H1 (cell line): ENCODE data around the gene RPS6KA2. TPM values are rescaled to one million over a fixed set of nuclear protein-coding genes. Genes with fewer than 3 reads are reported as not detected.

ENCODE experiments used
- CTCF ChIA-PET: fragments of 300-600 bp; sonication (Branson Sonifier 250); formaldehyde crosslinking; loops from one replicate; lab custom pipeline; 2021; ENCODE audit not compliant: partially characterized antibody; lab: Charles Lee
- POLR2A ChIA-PET: fragments of 300-600 bp; sonication (Branson Sonifier 250); formaldehyde crosslinking; loops from one replicate; lab custom pipeline; 2021; ENCODE audit warnings: inconsistent platforms; ENCODE audit not compliant: partially characterized antibody; lab: Charles Lee
- DNase-seq, 2 experiments: peaks; one replicate each; pipeline versions ENCODE4 v3.0.0 to v3.0.0-alpha.2; 2010 to 2022; ENCODE audit warnings: low spot score in 2 of 2, low read depth in 1 of 2, mixed read lengths in 1 of 2
- FAIRE-seq: peaks from 2 replicates; lab custom pipeline; 2011; peaks lifted over from hg19 to GRCh38; lab: Jason Lieb, UNC
- H2AFZ ChIP-seq: 2 replicates; pipeline ENCODE4 v1.8.1; 2012; ENCODE audit warnings: low read length, inconsistent platforms
- H2AK5ac ChIP-seq: 2 replicates; pipeline ENCODE4 v1.6.1; 2013; ENCODE audit warnings: low read depth, low read length
- H2BK120ac ChIP-seq: replicated peaks from 2 replicates; pipeline ENCODE3; 2013; ENCODE audit warnings: low read depth, low read length, inconsistent platforms
- H2BK12ac ChIP-seq: 2 replicates; pipeline ENCODE4 v1.6.1; 2013; ENCODE audit warnings: low read depth, low read length
- H2BK15ac ChIP-seq: 2 replicates; pipeline ENCODE4 v1.6.1; 2013; ENCODE audit warnings: low read length
- H2BK20ac ChIP-seq: 2 replicates; pipeline ENCODE4 v1.6.1; 2013; ENCODE audit warnings: low read length
- H2BK5ac ChIP-seq: 2 replicates; pipeline ENCODE4 v1.6.1; 2013; ENCODE audit warnings: low read depth, low read length
- H3K14ac ChIP-seq: 2 replicates; pipeline ENCODE4 v1.6.1; 2013; ENCODE audit warnings: inconsistent platforms; ENCODE audit not compliant: insufficient read length
- H3K18ac ChIP-seq: 2 replicates; pipeline ENCODE4 v1.6.1; 2013; ENCODE audit warnings: low read length; ENCODE audit errors: extremely low read depth
- H3K23ac ChIP-seq: 2 replicates; pipeline ENCODE4 v1.6.1; 2013; ENCODE audit warnings: inconsistent platforms; ENCODE audit not compliant: insufficient read length
- H3K23me2 ChIP-seq: 2 replicates; pipeline ENCODE4 v1.6.1; 2013; ENCODE audit warnings: low read depth, low read length
- H3K27ac ChIP-seq: 2 replicates; pipeline ENCODE4 v1.6.1; 2011; ENCODE audit warnings: low read depth, low read length, inconsistent platforms
- H3K27me3 ChIP-seq, 4 experiments: replicated peaks in 1 of 4; 1 replicate in 1 of 4; 2 replicates in 3 of 4; pipeline versions ENCODE4 v1.6.1 to v1.8.1; 2011 to 2013; ENCODE audit warnings: low read length in 3 of 4, mild to moderate bottlenecking in 3 of 4, inconsistent platforms in 2 of 4, mixed read lengths in 2 of 4, moderate library complexity in 1 of 4; ENCODE audit not compliant: control insufficient read depth in 3 of 4, insufficient read depth in 3 of 4; ENCODE audit errors: extremely low read depth in 1 of 4
- H3K36me3 ChIP-seq, 4 experiments: 2 replicates each; pipeline versions ENCODE4 v1.6.1 to v1.8.1; 2011 to 2013; ENCODE audit warnings: mild to moderate bottlenecking in 4 of 4, low read length in 3 of 4, moderate library complexity in 2 of 4, control low read depth in 1 of 4, inconsistent platforms in 1 of 4; ENCODE audit not compliant: insufficient read depth in 4 of 4, control insufficient read depth in 2 of 4
- H3K4ac ChIP-seq: replicated peaks from 2 replicates; pipeline ENCODE3; 2013; ENCODE audit warnings: low read length, low read depth, mixed read lengths, inconsistent platforms; ENCODE audit not compliant: insufficient read length
- H3K4me1 ChIP-seq, 4 experiments: replicated peaks in 1 of 4; 1 replicate in 1 of 4; 2 replicates in 3 of 4; pipeline versions ENCODE4 v1.6.1 to v1.8.1; 2011 to 2013; ENCODE audit warnings: low read length in 3 of 4, inconsistent platforms in 2 of 4, mixed read lengths in 1 of 4; ENCODE audit not compliant: insufficient read depth in 4 of 4, control insufficient read depth in 3 of 4
- H3K4me2 ChIP-seq, 2 experiments: 2 replicates each; pipeline versions ENCODE4 v1.6.1 to v1.8.1; 2011 to 2013; ENCODE audit warnings: low read depth in 2 of 2, low read length in 2 of 2, control low read depth in 1 of 2, inconsistent platforms in 1 of 2, mild to moderate bottlenecking in 1 of 2; ENCODE audit not compliant: insufficient read depth in 1 of 2
- H3K4me3 ChIP-seq, 4 experiments: fragments of 200-600, 300-600 bp in 1 of 4; sonication (generic), shearing (Covaris generic), sonication (Bioruptor Twin) in 1 of 4; 2 replicates each; pipeline versions ENCODE4 v1.5.1 to v1.8.1; 2011 to 2016; ENCODE audit warnings: low read length in 4 of 4, low read depth in 3 of 4, control low read depth in 2 of 4, inconsistent platforms in 2 of 4, mild to moderate bottlenecking in 2 of 4, mixed read lengths in 1 of 4, moderate library complexity in 1 of 4; ENCODE audit not compliant: insufficient read depth in 2 of 4; ENCODE audit errors: extremely low read depth in 1 of 4
- H3K56ac ChIP-seq: replicated peaks from 2 replicates; pipeline ENCODE3; 2013; ENCODE audit warnings: low read depth, mild to moderate bottlenecking, mixed read lengths, low read length, inconsistent platforms; ENCODE audit not compliant: insufficient read length
- H3K79me1 ChIP-seq: 2 replicates; pipeline ENCODE4 v1.6.1; 2013; ENCODE audit warnings: low read depth, low read length, control low read depth
- H3K79me2 ChIP-seq, 2 experiments: 2 replicates each; pipeline versions ENCODE4 v1.6.1 to v1.8.1; 2012 to 2013; ENCODE audit warnings: low read length in 2 of 2, mild to moderate bottlenecking in 2 of 2, inconsistent platforms in 1 of 2; ENCODE audit not compliant: insufficient read depth in 2 of 2, control insufficient read depth in 1 of 2
- H3K9ac ChIP-seq, 4 experiments: replicated peaks in 1 of 4; 1 replicate in 1 of 4; 2 replicates in 3 of 4; pipeline versions ENCODE4 v1.6.1 to v1.8.1; 2011 to 2013; ENCODE audit warnings: low read depth in 3 of 4, low read length in 3 of 4, control low read depth in 2 of 4, mild to moderate bottlenecking in 2 of 4, moderate library complexity in 2 of 4, inconsistent platforms in 1 of 4; ENCODE audit errors: extremely low read depth in 1 of 4
- H3K9me3 ChIP-seq, 2 experiments: 2 replicates each; pipeline versions ENCODE4 v1.6.1 to v1.8.1; 2012 to 2013; ENCODE audit warnings: mild to moderate bottlenecking in 2 of 2, moderate library complexity in 2 of 2, control low read depth in 1 of 2, inconsistent platforms in 1 of 2, low read depth in 1 of 2, low read length in 1 of 2, mixed read lengths in 1 of 2; ENCODE audit not compliant: insufficient read depth in 2 of 2
- H4K20me1 ChIP-seq, 2 experiments: replicated peaks in 1 of 2; 2 replicates each; pipeline versions ENCODE3 to v1.8.1; 2011 to 2013; ENCODE audit warnings: inconsistent platforms in 2 of 2, low read length in 2 of 2, mild to moderate bottlenecking in 1 of 2; ENCODE audit not compliant: insufficient read depth in 2 of 2, control insufficient read depth in 1 of 2
- H4K5ac ChIP-seq: 2 replicates; pipeline ENCODE4 v1.6.1; 2013; ENCODE audit warnings: low read length, low read depth, mixed read lengths, inconsistent platforms; ENCODE audit not compliant: insufficient read length
- H4K8ac ChIP-seq: 2 replicates; pipeline ENCODE4 v1.8.0; 2013; ENCODE audit warnings: mild to moderate bottlenecking, moderate library complexity, low read length, inconsistent platforms; ENCODE audit not compliant: insufficient read depth; ENCODE audit errors: extremely low read depth
- H4K91ac ChIP-seq: replicated peaks from 2 replicates; pipeline ENCODE3; 2013; ENCODE audit warnings: low read length, mixed read lengths, inconsistent platforms; ENCODE audit not compliant: insufficient read length
- ATF2 ChIP-seq: IDR thresholded peaks from 2 replicates; pipeline ENCODE4 v1.6.1; 2012; ENCODE audit warnings: low read length, inconsistent platforms
- BCL11A ChIP-seq, 2 experiments: IDR thresholded peaks; one replicate each; pipeline ENCODE4 v1.6.1; 2011; ENCODE audit warnings: low read depth in 2 of 2, low read length in 2 of 2, mild to moderate bottlenecking in 2 of 2
- CEBPB ChIP-seq: IDR thresholded peaks from 2 replicates; pipeline ENCODE4 v1.6.1; 2012; ENCODE audit warnings: low read depth, low read length
- CTBP2 ChIP-seq: IDR thresholded peaks from 2 replicates; pipeline ENCODE4 v1.7.0; 2011; ENCODE audit warnings: borderline replicate concordance, mild to moderate bottlenecking, moderate library complexity, mixed read lengths, low read length; ENCODE audit not compliant: insufficient read depth, insufficient read length
- EGR1 ChIP-seq: IDR thresholded peaks from 2 replicates; pipeline ENCODE4 v1.6.1; 2011; ENCODE audit warnings: low read depth, low read length, borderline replicate concordance
- KDM4A ChIP-seq: IDR thresholded peaks from one replicate; pipeline ENCODE4 v1.7.1; 2012; ENCODE audit warnings: low read depth, mild to moderate bottlenecking, moderate library complexity, low read length, inconsistent platforms; ENCODE audit not compliant: severe bottlenecking
- MAFK ChIP-seq: IDR thresholded peaks from 2 replicates; pipeline ENCODE4 v1.6.1; 2012; ENCODE audit warnings: low read depth, mild to moderate bottlenecking, improper control_type of control experiment, low read length
- NANOG ChIP-seq: IDR thresholded peaks from 2 replicates; pipeline ENCODE4 v1.6.1; 2011; ENCODE audit warnings: low read length, low read depth, mild to moderate bottlenecking, inconsistent platforms; ENCODE audit not compliant: insufficient read depth, poor library complexity, severe bottlenecking
- NRF1 ChIP-seq: IDR thresholded peaks from 2 replicates; pipeline ENCODE4 v1.6.1; 2011; ENCODE audit warnings: mild to moderate bottlenecking, low read depth, low read length, improper control_type of control experiment
- POLR2AphosphoS5 ChIP-seq: IDR thresholded peaks from 2 replicates; pipeline ENCODE4 v1.6.1; 2011; ENCODE audit warnings: low read depth, low read length
- SIX5 ChIP-seq: IDR thresholded peaks from 2 replicates; pipeline ENCODE4 v1.6.1; 2011; ENCODE audit warnings: mild to moderate bottlenecking, low read depth, low read length
- WGBS, 2 experiments: shearing (Covaris generic) in 1 of 2; methylation state at CpG; one replicate each; pipeline versions ENCODE4 v1.1.6 to v1.1.7; 2013 to 2015; ENCODE audit warnings: low lambda C conversion rate in 2 of 2, mixed read lengths in 2 of 2, inconsistent platforms in 1 of 2, low coverage in 1 of 2, missing lambda C conversion rate in 1 of 2; ENCODE audit not compliant: insufficient replicate concordance in 2 of 2, insufficient coverage in 1 of 2, insufficient read length in 1 of 2; ENCODE audit errors: extremely low coverage in 1 of 2, missing lambda C conversion rate in 1 of 2; 5-methylcytosine and 5-hydroxymethylcytosine counted together
- polyA plus RNA-seq, 7 experiments: library from polyadenylated mRNA; depleted of rRNA in 3 of 7; stranded (reverse) in 5 of 7; unstranded in 2 of 7; fragments of >200 nt in 5 of 7; fragments of 200-250 nt in 2 of 7; gene quantifications; 1 replicate in 5 of 7; 2 replicates in 1 of 7; 4 replicates in 1 of 7; pipeline versions ENCODE4 v1.2.1 to v1.2.3, GENCODE V29; 2011 to 2013; ENCODE audit warnings: missing spikeins in 2 of 7, mixed read lengths in 2 of 7
- total RNA-seq: library from RNA; stranded (reverse); fragmentation: NEBNext Ultra II Directional; extraction: Animal tissue kit (Norgen Biotek cat#: 25700); gene quantifications from 2 replicates; pipeline ENCODE4 v1.2.1, GENCODE V29; 2021

RPS6KA2 gene
- total and polyA plus RNA-seq, 2 of the 8 experiments (the other 6 are each of a cell fraction or from before 2014, with no cell fraction given) = 8.8 to 25.7 TPM

GRCh38 chr6:166379103-166379586, 247.9 kb downstream of the RPS6KA2 start:
- H2BK5ac ChIP-seq = no peak overlapping the region
- H4K91ac ChIP-seq = no peak overlapping the region
- no peak overlapping the region for H3K4ac ChIP-seq
- no peaks in the 10 kb centered on the region; the same call in 1 of the 2 replicates for H3K79me1 ChIP-seq
- 0 out of 4 replicates have a peak, but pooled peaks cover 0 to 4% of the 10 kb centered on the region in 2 experiments for H3K79me2 ChIP-seq
- no peak overlapping the region for H3K23ac ChIP-seq
- H3K9me3 ChIP-seq = no peaks in the 10 kb centered on the region
- POLR2A ChIA-PET = interaction anchor here (1.5 kb wide), 1 partner anchor 35 kb away, joined by 4 read pairs; no protein-coding TSS in a partner anchor
- no peak overlapping the region for H4K8ac ChIP-seq
- no peak overlapping the region for H3K4me2 ChIP-seq
- H3K14ac ChIP-seq = no peak overlapping the region
- DNase-seq = no peak
- CTCF ChIA-PET = interaction anchor here (1.0 to 6.4 kb wide), 11 partner anchors 9 to 105 kb away, joined by 3 to 88 read pairs (median 8); partner anchors contain the start of gene PRR18
- peaks cover 7% of the 10 kb centered on the region for H3K23me2 ChIP-seq
- H3K56ac ChIP-seq = no peak overlapping the region
- H2BK12ac ChIP-seq = no peak overlapping the region
- peaks cover 0 to 3% of the 10 kb centered on the region in 2 experiments for H4K20me1 ChIP-seq
- H3K27ac ChIP-seq = no peak overlapping the region
- H2AFZ ChIP-seq = no peak overlapping the region
- H3K4me1 ChIP-seq = peaks cover 0 to 4% (median 1%) of the 10 kb centered on the region in 4 experiments; a peak in 3 of 7 replicates
- H2BK120ac ChIP-seq = no peak overlapping the region
- no peak overlapping the region for H3K18ac ChIP-seq
- 77% methylated on average over 1 of the region's 1 CpG; no CpG with 5 or more reads in 1 of the 2 experiments for WGBS, 2 experiments
- H2BK20ac ChIP-seq = no peak overlapping the region
- H3K27me3 ChIP-seq = no peaks in the 10 kb centered on the region
- H4K5ac ChIP-seq = no peak overlapping the region
- H3K9ac ChIP-seq = no peak overlapping the region
- no peak overlapping the region for H3K4me3 ChIP-seq
- no peak overlapping the region for H2BK15ac ChIP-seq
- H3K36me3 ChIP-seq = no peaks in the 10 kb centered on the region
- FAIRE-seq = no peak
- H2AK5ac ChIP-seq = no peak overlapping the region
- TF ChIP-seq EGR1 = no peak
- TF ChIP-seq KDM4A = no peak
- TF ChIP-seq CEBPB = no peak
- TF ChIP-seq CTBP2 = no peak
- no peak for TF ChIP-seq BCL11A (IDR thresholded peaks at IDR 0.05; ENCODE audit: low read depth in 2 of 2, low read length in 2 of 2)
- TF ChIP-seq SIX5 = no peak
- TF ChIP-seq ATF2 = no peak
- no peak for TF ChIP-seq MAFK
- no peak for TF ChIP-seq NRF1
- TF ChIP-seq POLR2AphosphoS5 = no peak
- TF ChIP-seq NANOG = no peak
